Duodenal mucosa (tissue), 2 donors: ENCODE results near the gene ARHGAP15.

ENCODE experiments used
- H3K27ac ChIP-seq: one replicate; pipeline ENCODE4 v1.7.0; 2013; ENCODE audit warnings: low read depth, low read length
- H3K27me3 ChIP-seq, 2 donors: one replicate each; pipeline ENCODE4 v1.7.0; 2013; ENCODE audit warnings: low read length in 2 of 2, control low read depth in 1 of 2; ENCODE audit not compliant: insufficient read depth in 2 of 2, control insufficient read depth in 1 of 2
- H3K36me3 ChIP-seq, 2 donors: one replicate each; pipeline ENCODE4 v1.7.0; 2013; ENCODE audit warnings: low read length in 2 of 2, control low read depth in 1 of 2; ENCODE audit not compliant: insufficient read depth in 2 of 2, control insufficient read depth in 1 of 2
- H3K4me1 ChIP-seq, 2 donors: one replicate each; pipeline ENCODE4 v1.7.0; 2013; ENCODE audit warnings: low read length in 2 of 2, control low read depth in 1 of 2; ENCODE audit not compliant: insufficient read depth in 2 of 2, control insufficient read depth in 1 of 2
- H3K4me3 ChIP-seq, 2 donors: one replicate each; pipeline ENCODE4 v1.7.0; 2013; ENCODE audit warnings: low read length in 2 of 2, low read depth in 1 of 2
- H3K9ac ChIP-seq, 2 donors: one replicate each; pipeline ENCODE4 v1.7.0; 2013; ENCODE audit warnings: low read length in 2 of 2, low read depth in 1 of 2
- H3K9me3 ChIP-seq, 2 donors: one replicate each; pipeline ENCODE4 v1.7.0; 2013; ENCODE audit warnings: low read length in 2 of 2, control low read depth in 1 of 2; ENCODE audit not compliant: control insufficient read depth in 1 of 2

ARHGAP15 gene

DNA sequence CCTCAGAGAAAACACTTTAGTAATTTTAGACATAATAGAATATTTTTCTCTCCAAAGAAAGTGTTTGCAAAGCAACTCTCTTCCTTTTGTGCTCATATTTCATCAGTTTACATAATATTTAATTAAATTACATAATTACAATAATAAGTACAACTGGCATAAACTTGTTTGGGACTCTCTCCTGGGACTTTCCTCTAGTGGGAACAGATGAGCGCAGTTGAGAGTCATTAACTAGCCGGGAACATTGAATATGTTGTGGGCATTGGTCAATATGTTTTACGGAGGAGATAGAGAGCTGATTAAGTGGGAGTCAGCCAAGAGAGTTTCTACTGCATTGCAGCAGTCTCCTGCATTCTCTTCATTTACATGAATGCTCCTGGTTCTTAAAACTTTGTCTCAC, 607.7 kb downstream of the ARHGAP15 start:
- Histone ChIP-seq H3K36me3 (no peaks in the 10 kb centered on the region), H3K4me3 (no peak overlapping the region), H3K27me3 (no peaks in the 10 kb centered on the region), H3K9ac (no peak overlapping the region), H3K9me3 (no peaks in the 10 kb centered on the region), H3K4me1 (no peaks in the 10 kb centered on the region), H3K27ac (no peak overlapping the region)

DNA sequence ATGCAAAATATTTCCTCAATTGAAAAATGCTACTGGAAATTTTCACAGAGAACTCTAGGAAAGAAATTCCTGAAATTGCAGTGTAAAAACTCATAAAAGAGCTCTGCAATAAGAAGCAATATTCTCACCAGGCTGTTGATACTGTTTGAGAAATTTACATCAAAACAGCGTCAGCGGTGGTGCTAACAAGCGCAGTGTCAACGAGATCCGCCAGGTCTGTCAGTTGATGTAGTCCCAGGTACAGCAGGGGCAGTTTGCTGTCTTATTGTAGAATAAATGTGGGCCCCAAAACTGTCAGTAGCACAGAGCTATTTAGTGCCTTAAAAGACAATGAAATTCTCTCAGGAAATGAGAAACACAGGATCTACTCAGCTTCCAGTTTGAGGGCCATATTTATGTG, 611.2 kb downstream of the ARHGAP15 start:
- Histone ChIP-seq H3K27ac (no peak overlapping the region), H3K27me3 (no peaks in the 10 kb centered on the region), H3K9ac (no peak overlapping the region), H3K36me3 (no peaks in the 10 kb centered on the region), H3K9me3 (no peaks in the 10 kb centered on the region), H3K4me3 (no peak overlapping the region), H3K4me1 (no peaks in the 10 kb centered on the region)

DNA sequence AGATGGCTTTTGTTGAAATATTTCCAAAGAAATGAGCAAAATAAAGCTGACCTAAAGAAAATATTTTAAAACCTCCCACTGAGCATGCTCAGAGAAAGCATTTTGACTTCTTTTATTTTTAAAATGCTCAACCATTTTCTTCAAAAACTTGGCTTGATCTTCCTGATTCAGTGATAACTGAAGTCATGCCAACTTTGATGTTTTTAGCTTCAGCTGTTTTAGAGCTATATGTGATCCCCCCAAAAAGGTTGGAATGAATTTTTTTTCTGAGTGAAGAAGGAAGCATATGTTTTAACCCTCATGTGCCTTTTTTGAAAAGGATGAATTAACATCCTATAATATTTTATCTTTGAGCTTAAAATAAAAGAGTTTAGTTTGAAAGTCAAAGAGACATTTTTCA, 612.0 kb downstream of the ARHGAP15 start:
- no peak overlapping the region for H3K9ac ChIP-seq
- no peaks in the 10 kb centered on the region for H3K4me1 ChIP-seq
- no peaks in the 10 kb centered on the region for H3K36me3 ChIP-seq
- no peak overlapping the region for H3K4me3 ChIP-seq
- H3K9me3 ChIP-seq: no peaks in the 10 kb centered on the region
- H3K27ac ChIP-seq: no peak overlapping the region
- H3K27me3 ChIP-seq: no peaks in the 10 kb centered on the region

DNA sequence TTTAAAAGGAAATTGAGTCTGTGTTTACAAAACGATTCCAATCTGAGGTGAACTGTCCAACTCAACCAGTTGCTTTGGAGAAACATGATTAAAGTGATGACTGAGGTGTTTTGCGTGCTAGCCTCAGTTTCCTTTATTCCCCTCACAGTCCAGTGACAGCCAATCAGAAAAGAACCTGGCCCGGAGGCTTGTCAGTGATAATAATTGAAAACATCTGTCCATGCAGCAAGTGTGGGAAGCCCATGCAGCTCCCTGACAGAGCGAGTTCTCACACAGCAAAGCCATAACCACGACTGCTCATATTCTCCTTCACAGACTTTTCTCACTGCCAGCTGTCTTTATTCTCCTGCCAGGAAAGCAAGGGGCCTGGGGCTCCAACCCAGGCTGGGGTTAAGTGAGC, 613.4 kb downstream of the ARHGAP15 start:
- H3K9ac ChIP-seq: no peak overlapping the region
- H3K36me3 ChIP-seq: no peaks in the 10 kb centered on the region
- no peak overlapping the region for H3K4me3 ChIP-seq
- no peaks in the 10 kb centered on the region for H3K9me3 ChIP-seq
- no peak overlapping the region for H3K27ac ChIP-seq
- H3K27me3 ChIP-seq: no peaks in the 10 kb centered on the region
- no peaks in the 10 kb centered on the region for H3K4me1 ChIP-seq

DNA sequence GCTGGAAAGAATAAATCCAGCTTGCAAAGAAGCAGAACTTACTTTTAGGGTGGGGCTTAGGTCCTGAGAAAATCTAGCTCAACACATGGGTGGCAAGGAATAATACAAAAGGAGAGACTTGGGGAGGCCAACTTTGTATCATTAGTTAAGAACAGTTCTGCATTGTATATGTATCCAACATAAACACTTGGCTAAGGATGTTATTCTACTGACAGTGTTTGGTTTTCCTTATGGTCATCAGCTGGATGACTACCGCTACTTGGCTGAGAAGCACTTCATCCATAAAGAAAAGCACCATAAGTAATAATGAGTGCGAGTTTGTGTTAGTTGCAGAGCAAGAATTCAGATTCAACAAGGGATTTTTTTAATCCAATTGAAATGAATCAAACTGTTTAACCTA, 614.9 kb downstream of the ARHGAP15 start:
- Histone ChIP-seq H3K4me3 (no peak overlapping the region), H3K9ac (no peak overlapping the region), H3K27ac (no peak overlapping the region), H3K27me3 (no peaks in the 10 kb centered on the region), H3K9me3 (no peaks in the 10 kb centered on the region), H3K36me3 (no peaks in the 10 kb centered on the region), H3K4me1 (no peaks in the 10 kb centered on the region)

DNA sequence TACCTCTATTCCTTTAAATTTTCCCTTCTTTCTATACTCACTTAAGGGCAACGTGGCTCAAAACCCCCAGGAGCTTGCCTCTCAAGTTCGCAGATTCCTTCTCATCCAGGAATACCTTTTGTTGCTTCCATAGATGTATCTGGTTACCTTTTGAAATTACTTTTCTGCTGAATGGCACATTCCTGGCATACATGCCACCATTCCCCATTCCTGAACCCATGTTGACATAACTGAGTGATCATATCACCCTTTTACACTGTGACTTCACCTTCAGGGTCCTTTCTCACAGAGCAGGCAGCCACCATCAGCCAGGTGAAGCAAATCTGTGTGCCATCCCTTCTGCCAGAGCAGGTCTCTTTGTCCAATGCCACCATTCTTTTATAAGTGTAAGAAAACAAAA, 615.8 kb downstream of the ARHGAP15 start:
- Histone ChIP-seq H3K36me3 (no peaks in the 10 kb centered on the region), H3K27me3 (no peaks in the 10 kb centered on the region), H3K4me1 (no peaks in the 10 kb centered on the region), H3K9me3 (no peaks in the 10 kb centered on the region), H3K9ac (no peak overlapping the region), H3K27ac (no peak overlapping the region), H3K4me3 (no peak overlapping the region)

DNA sequence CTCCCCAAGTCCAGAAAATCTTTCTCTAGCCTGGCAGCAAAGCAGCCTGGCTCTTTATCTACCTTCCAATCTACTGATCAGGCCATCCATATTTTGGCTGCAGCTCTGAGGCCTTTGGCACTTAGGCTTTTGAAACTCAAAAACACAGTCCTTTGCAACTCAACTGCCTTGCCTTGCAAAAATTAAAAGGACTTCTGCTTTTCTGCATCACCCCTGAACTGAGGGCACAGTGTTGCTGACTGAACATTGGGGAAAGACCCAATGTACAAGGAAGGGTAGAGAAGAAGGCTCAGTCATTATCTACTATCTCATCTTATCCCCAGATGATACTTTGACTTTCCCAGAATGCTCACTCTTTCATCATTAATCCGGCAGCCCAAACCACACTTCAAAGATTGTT, 625.5 kb downstream of the ARHGAP15 start:
- H3K9me3 ChIP-seq: no peaks in the 10 kb centered on the region
- no peaks in the 10 kb centered on the region for H3K36me3 ChIP-seq

DNA sequence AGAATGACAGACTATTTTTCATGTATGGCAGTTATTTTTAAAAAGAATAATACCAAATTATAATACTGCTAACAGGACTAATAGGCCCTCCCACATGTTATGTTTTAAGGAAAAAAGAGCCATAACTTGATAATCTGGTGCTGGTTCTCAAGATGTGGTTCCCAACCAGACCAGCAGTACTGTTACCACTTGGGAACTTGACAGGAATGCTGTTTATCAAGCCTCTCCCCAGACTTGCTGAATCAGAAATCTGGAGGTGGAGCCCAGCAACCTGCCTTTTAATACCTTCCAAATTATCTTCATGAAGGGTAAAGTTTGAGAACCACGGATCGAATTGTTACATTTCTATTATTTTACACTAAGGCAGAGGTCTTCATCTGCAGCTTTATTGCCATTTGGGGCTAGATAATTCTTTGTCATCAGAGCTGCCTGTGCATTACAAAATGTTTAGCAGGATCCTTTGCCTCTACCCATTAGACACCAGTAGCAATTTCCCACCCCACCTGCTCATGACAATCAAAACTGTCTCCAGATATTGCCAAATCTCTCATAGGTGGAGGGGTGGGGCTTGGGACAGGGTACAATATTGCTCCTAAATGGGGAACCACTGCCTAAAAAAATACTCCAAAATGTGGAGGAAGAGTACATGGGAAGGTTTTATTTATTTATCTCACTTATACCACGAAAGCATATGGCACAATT, 629.6 kb downstream of the ARHGAP15 start:
- Histone ChIP-seq H3K4me3 (no peak overlapping the region), H3K9me3 (no peaks in the 10 kb centered on the region), H3K27me3 (no peaks in the 10 kb centered on the region), H3K27ac (no peak overlapping the region), H3K9ac (no peak overlapping the region), H3K36me3 (no peaks in the 10 kb centered on the region), H3K4me1 (no peaks in the 10 kb centered on the region)

More for the DNA sequence above, 625.5 kb downstream of the ARHGAP15 start:
- Histone ChIP-seq H3K4me1 (no peaks in the 10 kb centered on the region), H3K9ac (no peak overlapping the region), H3K4me3 (no peak overlapping the region), H3K27me3 (no peaks in the 10 kb centered on the region), H3K27ac (no peak overlapping the region)

DNA sequence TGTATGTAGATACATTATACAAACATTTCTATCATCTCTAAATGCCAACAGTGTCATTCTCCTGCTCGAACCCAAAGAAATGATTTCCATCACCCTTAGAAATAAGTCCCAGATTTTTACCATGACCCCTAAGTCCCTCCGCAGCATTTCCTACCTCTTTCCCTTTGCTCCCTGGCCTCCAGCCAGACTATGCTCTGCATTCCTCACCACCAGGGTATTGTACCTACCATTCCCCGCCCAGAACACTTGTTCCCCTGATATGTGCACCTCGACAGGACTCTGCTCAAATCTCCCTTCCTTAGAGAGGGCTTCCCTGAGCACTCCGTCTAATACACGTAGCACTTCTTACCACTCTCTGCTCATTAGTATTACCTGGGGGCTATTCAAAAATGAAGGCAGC, 630.2 kb downstream of the ARHGAP15 start:
- H3K36me3 ChIP-seq: no peaks in the 10 kb centered on the region
- no peak overlapping the region for H3K4me3 ChIP-seq
- H3K27me3 ChIP-seq: no peaks in the 10 kb centered on the region
- no peak overlapping the region for H3K27ac ChIP-seq
- no peaks in the 10 kb centered on the region for H3K9me3 ChIP-seq
- H3K9ac ChIP-seq: no peak overlapping the region
- no peaks in the 10 kb centered on the region for H3K4me1 ChIP-seq

DNA sequence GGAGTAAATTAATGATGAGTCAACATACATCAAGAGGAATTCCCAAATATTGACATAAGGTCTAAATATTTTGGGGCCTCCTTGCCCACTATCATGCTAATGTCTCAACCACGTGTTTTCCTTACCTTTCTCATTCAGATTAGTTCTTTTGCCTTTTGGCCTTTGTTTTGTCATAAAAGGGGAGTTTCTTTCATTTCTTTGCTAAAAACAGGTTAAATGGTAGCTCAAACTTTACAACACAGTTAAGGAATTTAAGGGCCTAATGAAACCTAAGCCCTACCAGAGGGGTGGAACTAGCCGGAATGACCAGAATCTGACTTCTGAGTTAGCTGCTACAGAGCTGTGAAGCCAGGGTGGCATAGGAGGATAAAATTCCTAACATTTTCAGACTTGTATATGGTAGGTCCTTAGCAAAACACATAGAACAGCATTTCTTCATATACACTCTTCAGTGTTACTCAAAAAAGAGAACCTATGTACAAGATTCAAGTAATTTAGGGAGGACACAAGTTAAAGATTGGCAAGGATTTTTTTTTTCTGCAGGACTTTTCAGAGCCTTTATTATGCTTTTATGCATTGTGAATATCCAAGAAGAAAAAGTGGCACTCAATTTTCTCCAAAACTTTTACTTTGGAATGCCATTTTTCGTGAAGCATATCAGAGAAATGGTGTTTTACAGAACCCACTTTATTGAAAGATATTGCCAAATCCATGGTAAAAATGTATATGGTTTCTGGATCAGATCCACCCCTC, 633.1 kb downstream of the ARHGAP15 start:
- Histone ChIP-seq H3K9me3 (no peaks in the 10 kb centered on the region), H3K9ac (no peak overlapping the region), H3K4me3 (no peak overlapping the region), H3K27me3 (no peaks in the 10 kb centered on the region), H3K27ac (no peak overlapping the region), H3K4me1 (no peaks in the 10 kb centered on the region), H3K36me3 (no peaks in the 10 kb centered on the region)
